ENCODE measurements around the gene ZCCHC14. TPM values are rescaled to one million over a fixed set of nuclear protein-coding genes. Genes with fewer than 3 reads are reported as not detected.

Gene ZCCHC14
- total and polyA plus RNA-seq, 2 of the 8 experiments (the other 6 are each of a cell fraction or from before 2014, with no cell fraction given): 8.2 to 28.2 TPM

DNA sequence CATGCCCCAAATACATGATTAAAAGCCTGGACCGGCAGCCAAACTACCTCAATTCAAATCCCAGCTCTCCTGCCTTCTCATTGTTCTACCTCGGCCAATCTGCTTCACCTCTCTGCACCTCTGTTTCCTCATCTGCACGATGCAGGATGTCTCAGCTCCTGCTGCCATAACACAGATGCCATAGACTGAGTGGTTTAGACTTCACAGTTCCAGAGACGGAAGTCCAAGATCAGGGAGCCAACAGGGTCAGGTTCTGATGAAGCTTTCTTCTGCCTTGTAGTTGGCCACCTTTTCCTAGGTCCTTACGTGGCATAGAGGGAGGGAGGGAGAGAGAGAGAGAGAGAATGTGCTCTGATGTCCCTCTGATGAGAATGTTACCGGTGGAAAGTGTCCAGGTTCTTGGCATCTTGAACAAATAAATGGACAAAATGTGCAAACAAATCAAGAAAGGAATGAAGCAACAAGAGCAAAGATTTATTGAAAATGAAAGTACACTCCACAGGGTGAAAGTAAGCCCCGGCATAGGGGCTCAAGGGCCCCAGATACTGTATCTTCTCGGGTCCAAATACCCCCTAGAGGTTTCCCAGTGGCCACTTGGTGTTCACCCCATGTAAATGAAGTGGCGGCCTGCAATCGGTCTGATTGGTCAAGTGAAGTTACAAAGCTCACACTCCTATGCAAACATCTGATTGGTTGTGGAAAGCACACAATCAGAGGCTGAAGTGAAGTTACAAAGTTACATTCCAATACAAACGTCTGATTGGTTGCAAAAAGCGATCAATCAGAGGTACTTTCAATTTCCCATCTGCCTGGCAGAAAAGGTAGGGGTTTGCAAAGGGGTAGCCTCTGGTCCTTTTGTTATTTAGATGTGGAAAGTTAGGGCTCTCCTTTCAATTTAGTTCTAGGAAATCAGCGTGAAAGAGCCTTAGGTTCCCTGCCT, 43.3 kb upstream of the ZCCHC14 start (continued):
- TF ChIP-seq CTCF (IDR thresholded peaks at IDR 0.05; ENCODE audit: control extremely low read depth in 1 of 3, insufficient read depth in 1 of 3, low read depth in 1 of 3, low read length in 3 of 3): no peak
- 0 out of 2 replicates have a peak, but pooled peaks have one; percentile 34 for TF ChIP-seq SP1 (IDR thresholded peaks at IDR 0.05; ENCODE audit: low read depth, low read length)
- peak; percentile 33 for TF ChIP-seq KDM4A (IDR thresholded peaks at IDR 0.05; ENCODE audit: low read depth, low read length, severe bottlenecking)
- no peak for TF ChIP-seq RXRA (IDR thresholded peaks at IDR 0.05; ENCODE audit: insufficient read depth, low read depth, low read length)
